T-helper 9 cell (primary cell): ENCODE measurements around the gene PAQR7.
A peak's percentile ranks its signal among the peaks of the same experiment; 100 is the strongest.
"Not testable (repeated sequence)": the region's sequence is repeated elsewhere in the genome, so short reads cannot be mapped to it uniquely, and the experiment has no call there.

Source experiments
- DNase-seq: peaks from one replicate; pipeline ENCODE4 v3.0.0-alpha.2; 2020

The PAQR7 gene

DNA sequence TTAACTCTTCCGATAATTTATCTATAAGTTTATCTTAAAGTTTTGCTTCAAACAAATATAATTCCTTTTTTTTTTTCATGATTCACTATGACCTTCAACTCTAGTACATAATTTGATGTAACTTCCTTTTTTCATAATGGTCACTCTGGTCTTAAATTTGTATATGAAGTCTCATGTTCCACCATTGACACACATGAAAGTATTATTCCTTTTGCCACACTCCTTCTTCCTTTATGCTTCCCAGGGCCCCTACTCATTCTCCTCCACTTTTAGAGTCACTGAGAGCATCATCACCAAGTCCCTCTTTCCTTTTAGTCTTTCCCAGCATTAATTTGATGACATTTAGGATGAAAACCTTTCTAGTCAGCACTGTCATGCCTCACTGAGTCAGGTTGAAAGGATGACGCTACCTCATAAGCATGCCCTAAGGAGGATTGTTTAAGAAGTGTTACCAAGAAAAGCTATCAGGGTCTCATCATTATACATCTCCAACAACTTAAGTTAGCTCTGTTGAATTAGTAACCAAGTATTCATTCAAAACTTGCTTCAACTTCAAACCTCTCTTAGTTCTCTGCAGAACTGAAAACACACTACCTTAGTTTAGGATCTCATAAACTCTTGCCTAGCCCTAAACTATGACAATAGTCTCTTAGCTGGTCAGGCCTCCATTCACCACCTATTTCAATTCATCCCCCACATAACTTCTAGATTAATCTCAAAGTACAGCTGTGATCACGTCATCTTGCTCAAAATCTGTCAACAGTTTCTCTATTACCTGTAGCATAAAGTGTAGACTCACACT is 30.8 kb downstream of the PAQR7 start:
- no peak for DNase-seq

DNA sequence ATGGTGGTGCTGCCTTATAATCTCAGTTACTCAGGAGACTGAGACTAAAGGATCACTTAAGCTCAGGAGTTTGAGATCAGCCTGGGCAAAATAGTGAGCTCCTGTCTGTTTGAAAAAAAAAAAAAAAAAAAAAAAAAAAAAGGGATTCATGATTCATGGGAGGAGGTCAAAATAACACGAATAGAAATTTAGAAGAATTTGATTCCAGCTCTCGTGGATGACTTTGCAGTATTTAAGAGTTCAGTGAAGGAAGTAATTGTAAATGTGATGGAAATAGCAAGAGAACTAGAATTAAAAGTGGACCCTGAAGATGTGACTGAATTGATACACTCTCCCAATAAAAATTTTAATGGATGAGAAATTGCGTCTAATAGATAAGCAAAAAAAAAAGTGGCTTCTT is 32.0 kb downstream of the PAQR7 start:
- no peak for DNase-seq

DNA sequence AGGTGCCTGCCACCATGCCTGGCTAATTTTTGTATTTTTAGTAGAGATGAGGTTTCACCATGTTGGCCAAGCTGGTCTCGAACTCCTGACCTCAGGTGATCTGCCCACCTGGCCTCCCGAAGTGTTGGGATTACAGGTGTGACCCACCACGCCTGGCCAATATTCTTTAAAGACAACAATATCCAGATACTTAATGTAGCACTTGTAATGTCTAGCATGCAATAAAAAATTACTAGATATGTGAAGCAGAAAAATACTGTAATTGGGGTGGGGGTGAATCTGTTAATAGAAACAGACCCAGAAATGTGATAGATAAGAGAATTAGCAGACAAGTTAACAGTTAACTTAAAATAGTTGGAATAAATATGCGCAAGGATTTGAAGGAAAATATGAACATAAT is 35.7 kb downstream of the PAQR7 start:
- DNase-seq = not testable (repeated sequence)

DNA sequence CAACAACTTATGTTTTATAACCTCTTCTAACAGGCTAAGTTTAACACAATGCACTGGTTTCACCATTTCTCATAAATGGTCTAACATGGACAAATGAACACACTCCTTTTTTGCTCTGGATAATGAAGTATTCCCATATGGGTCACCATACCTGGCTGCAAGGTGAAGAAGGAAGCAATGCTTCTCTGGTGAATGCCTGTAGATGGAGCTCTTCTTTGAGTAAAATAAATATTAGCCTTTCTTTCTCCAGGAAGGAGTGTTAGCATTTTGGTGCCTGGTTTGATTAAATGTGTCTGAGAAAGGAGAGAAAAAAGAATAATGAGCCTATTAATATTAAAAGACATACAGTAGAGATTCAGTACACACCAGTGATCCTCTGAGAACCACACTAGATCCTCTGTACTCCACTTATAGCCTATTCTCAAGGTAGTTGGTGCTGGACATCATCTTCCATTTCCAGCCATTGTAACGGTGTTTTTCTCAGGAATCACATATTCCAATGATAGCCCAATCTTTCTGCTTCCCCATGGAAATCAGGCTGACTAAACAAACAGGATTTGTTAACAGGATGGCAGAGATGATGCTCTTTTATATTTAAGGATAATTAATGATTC is 38.1 kb downstream of the PAQR7 start:
- DNase-seq = no peak

DNA sequence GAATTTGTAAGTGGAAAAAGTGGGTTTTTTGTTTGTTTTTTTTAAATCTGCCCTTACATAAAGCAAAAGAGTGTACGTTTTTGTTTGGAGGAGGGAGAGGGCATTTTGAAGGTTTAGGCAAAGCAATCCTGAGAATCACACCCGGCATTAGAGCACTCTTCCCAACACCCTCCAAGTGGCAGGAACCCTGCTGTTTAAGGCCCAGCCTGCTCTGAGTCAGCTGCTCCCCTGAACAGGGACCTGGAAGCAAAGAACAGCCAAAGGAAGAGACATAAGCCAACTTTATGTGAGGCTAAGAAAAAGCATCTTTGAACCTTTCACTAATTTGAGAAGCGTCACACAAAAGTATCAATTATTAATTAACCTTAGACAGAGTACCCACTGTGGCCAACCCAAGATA is 38.8 kb downstream of the PAQR7 start:
- DNase-seq = no peak

DNA sequence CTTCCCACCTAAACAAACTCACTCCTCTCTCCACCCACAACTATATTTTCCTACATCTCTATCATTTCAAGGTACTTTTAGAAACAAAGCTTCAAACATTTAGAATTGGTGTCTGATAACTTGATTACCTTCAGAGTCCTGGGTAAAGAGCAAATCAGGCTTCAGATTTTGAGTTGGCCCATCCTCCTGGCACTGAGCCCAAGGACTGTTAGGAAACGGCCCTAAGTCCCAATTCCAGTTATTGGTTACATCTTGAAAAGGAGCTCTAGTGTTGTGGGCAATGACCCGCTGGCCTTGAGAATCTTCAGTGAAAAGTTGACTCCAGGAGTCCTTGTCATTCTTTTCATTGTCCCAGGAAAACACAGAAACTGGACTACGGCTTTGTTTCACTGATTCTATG is 40.6 kb downstream of the PAQR7 start:
- DNase-seq = no peak

DNA sequence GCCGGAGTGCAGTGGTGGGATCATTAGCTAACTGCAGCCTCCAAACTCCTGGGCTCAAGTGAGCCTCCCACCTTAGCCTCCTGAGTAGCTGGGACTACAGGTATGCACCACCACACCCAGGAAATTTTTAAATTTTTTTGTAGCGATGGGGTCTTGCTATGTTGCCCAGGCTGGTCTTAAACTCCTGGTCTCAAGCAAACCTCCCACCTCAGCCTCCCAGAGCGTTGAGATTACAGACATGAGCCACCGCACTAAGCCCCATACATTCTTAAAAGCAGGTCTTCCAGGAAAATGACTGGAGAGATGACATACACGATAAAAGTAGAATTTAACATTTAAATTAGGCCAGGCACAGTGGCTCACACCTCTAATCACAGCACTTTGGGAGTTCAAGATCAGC is 42.4 kb downstream of the PAQR7 start:
- no peak for DNase-seq

DNA sequence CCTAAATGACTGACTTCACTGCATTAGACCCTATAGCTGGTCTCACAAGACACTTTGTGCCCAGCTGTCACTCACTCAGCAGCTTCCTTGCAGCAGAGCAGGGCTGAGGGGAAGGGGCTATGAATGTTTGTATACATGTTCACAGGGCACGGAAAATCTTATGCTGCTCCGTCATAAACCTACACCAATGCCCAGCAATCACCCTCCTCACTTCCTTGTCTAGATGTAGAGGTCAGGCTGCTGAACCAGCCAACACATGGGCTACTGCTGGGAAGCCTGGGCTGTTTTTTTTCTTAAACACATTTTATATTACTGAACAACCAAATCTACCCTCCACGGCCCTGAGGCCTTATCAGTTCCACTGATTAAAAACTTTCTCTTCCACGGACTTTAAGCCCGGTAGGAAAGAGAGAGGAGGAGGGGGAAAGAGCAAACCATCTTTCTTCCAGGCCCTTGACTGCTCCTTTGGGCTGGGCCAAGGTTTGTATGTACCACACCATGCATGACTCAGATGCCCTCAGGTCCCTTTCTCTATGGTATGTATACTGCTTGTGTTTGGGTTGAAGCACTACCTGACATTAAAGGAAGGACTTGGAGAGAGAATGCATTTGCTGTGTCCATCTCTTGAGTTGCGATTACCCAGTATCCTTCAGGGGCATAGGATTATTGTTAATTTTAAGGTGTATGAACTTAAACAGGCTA is 43.0 kb downstream of the PAQR7 start:
- DNase-seq = no peak

DNA sequence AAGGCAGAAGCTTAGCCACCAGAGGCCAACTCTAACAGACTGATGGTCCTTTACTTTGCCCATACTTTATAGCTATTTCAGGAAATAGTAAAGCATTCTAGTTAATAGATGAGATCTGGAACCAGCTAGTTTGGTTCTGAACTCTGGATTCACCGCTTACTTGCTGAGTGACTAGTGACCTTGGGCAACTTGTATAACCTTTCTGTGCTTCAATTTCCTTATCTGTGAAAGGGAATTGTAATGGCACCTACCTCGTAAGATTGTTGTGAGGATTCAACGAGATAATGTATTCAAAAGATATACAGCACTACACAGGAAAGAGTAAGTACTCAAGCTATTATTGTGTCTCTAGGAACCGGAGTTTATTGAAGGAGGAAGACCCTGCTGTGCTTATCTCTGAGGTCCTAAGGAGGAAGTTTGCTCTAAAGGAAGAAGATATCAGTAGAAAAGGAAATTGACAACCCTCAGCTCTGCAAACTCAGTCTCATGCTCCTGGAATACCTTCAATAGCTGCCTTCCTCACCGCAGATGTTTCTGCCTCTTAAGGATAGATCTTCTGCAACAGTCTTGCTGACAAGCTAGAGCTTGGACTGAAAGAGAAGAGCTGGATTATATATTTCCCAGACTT is 43.8 kb downstream of the PAQR7 start:
- DNase-seq = no peak

DNA sequence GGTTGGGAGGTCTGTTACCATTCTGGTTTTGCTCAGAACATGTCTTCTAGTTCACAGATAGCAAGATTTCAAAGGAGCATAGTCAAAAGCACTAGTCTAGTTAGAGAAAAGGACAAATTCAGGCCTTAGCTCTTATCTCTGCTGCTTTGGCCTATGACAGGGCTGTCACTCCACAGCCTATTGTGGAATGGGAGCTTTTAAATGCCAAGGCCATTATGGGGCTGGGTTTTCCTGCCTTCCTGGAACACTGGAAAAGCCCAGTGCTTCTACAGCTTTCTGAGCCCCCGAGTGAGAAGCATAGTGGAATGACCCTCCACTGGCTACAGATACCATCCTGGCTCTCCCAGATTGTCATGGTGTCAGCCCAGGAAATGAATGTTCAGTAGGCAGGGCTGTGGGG is 46.5 kb downstream of the PAQR7 start:
- DNase-seq = no peak

DNA sequence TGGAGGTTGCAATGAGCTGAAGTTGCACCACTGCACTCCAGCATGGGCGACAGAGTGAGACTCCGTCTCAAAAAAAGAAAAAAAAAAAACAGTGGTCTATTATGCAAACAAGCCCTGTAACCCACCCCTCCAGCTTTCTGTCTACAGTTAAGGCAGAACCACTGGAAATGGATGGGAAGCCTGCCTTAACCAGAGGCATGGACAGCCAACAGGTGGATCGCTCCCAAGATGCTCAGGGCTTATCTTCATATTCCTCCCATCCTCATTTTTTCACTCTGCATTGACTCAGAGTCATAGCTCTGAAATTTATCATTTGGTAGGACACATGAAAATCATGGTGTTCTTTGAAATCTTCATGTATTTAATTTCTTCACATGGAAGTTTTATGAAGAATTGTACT is 47.0 kb downstream of the PAQR7 start:
- no peak for DNase-seq

DNA sequence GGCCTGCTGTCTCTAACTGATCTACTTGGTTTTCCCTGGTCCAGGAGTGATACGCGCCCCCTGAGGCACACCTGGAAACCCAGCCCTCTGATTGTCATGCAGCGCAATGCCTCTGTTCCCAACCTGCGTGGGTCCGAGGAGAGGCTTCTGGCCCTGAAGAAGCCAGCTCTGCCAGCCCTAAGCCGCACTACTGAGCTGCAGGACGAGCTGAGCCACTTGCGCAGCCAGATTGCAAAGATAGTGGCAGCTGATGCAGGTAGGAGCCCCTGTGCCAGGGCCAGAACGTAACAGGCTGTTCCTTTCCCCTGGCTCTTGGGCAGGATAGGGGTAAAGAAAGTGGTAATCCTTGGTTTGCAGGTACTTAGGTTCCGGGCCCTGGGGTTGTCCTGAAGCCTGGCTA is 48.9 kb downstream of the PAQR7 start:
- DNase-seq = no peak

DNA sequence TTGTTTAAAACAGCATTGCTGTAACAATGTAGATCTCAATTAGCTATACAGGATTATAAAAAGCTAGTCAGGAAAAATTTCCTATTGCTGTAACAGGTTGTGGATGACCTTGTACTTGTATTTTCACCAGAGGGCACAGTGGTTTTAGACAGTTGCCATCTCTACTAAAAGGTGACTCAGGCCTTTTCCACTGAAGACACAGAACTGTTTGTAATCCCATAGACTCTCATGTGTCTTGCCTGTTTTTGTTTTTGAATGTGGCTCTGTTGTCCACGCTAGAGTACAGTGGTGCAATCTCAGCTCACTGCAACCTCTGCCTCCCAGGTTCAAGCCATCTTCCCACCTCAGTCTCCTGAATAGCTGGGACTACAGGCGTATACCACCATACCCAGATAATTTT is 49.9 kb downstream of the PAQR7 start:
- DNase-seq = no peak

DNA sequence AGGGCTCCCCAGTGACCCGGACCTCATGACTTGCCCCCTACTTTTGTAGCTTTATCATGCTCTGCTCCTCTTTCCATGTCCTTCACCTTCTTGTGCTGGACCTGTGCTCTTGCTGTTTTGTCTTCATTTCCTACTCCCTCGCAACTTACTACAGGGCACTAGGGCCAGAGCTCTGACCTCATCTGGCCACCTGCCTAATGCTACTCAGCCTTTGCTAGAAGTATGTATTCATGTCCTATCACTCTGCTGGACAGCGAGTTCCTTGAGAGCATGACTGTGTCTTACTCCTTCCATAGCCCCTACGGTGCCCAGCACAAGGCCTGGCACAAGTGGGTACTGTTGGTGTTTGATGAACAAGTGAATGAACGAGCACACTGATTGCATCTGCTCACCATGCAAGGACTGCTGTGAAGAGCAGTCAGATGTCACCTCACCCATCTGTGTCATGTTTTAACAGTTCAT is 53.8 kb downstream of the PAQR7 start:
- no peak for DNase-seq

DNA sequence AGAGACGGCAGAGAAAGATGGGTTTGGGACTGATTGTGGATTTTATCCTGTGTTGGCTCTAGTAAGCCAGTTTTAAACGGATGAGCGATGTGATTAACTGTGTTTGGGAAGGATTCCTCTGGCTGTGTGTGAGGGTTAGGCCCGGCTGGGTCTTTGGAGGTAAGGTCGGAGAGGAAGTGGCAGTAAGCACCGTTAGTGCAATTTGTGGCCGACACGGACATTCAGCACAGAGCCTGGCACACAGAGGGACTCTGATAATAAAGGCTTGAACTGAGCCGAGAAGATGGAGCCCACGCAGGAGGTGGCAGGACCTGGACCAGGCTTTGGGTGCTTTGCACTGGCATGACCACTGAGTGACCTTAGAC is 54.4 kb downstream of the PAQR7 start:
- DNase-seq = no peak

DNA sequence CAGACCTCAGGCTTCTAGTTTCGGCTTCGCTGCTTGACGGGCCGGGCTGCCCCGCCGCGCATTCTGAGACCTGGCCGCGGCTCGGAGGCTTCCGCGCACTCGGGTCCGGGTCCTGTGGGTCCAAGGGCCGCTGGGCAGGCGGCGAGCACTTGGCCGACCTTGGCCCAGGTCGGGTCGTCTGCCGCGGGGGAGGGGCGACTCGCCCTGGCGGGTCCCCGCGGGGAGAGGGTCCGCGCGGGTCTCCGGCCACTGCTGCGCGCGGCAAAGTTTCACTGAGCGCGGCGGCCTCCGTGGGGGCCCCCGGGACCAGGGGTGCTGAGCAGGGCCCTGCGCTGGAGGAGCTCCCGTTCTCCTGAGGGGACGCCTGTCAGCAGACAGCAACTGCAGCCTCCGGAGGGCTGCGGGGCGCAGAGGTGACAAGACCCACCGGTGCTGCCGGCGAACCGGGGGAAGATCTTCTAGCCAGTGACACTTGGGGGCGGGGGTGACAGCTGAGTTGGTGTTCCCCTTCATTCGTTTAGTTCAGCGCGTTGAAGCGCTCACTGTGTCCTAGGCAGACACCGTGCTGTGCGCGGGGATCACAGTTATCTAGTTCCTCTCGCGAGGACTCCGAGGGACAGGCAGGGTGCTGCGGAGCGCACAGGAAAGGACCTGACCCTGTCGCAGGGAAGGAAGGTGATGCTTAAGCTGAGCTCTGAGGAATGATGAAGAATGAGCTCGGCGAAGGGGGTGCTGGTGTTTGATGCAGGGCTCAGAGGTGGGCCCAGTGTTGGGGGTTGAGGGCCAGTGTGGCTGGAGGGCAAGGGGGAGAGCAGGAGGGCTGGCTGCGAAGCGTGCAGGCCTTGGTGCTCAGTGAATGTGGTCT is 55.0 kb downstream of the PAQR7 start:
- DNase-seq = peak; percentile 51

DNA sequence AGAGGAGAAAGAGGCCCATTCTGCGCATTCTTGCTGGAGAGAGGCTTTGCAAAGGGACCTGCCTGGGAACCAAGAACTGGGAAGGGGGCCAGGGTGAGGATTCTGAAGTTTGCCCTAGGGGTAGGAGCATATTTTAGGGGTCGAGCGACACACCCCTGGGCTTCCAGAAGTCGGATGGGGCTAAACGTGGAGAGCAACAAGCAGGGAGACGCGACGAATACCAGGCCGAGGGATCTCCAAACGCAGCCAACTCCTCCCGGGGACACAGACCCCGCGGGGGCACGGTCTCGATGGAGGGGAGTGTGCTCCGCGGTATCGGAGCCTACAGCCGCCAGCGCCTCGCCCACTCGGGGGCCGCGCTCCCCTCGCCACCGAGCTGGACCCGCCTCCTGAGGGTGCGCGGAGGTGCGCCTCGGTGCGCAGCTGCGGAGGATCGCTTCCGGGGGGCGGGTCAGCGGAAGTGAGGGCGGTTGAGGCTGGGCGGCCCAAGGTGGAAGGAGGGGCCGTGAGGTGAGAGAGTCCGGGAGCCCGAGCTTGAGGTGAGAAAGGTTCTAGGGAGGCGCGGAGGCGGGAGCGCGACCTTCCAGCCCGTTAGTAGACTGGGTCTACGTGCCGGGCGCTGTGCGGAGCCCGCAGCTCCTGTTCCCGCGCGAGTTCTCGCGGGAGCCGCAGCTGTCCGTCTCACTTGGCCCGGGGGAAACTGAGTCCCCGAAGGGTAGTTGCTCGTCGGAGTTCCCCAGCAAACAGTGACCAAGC is 55.8 kb downstream of the PAQR7 start, which contains the start of gene MTFR1L:
Gene MTFR1L (plus strand): TSS at position 464 of the 756 bp plus-strand sequence. CDS start 3,151 bp downstream, outside the sequence.
- peak; percentile 91 for DNase-seq

DNA sequence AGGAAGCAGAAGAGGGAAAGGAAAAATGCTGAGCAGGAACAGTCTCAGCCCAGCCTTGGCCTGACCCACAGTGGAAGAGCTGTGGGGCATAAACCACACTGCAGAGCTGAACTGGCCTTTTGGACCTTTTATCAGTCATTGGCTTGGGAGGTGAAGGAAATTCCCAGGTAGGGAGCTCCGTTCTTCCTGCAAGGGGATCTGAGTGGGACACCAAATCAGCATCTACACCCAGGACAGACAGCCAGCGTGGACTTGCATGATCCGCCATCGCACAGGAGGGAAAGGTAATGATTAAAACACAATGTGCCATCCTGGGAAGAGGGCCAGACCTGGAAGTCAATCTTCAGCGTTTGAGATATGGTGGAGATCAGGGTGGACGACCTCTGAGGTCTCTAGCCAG is 56.9 kb downstream of the PAQR7 start:
- DNase-seq = no peak

DNA sequence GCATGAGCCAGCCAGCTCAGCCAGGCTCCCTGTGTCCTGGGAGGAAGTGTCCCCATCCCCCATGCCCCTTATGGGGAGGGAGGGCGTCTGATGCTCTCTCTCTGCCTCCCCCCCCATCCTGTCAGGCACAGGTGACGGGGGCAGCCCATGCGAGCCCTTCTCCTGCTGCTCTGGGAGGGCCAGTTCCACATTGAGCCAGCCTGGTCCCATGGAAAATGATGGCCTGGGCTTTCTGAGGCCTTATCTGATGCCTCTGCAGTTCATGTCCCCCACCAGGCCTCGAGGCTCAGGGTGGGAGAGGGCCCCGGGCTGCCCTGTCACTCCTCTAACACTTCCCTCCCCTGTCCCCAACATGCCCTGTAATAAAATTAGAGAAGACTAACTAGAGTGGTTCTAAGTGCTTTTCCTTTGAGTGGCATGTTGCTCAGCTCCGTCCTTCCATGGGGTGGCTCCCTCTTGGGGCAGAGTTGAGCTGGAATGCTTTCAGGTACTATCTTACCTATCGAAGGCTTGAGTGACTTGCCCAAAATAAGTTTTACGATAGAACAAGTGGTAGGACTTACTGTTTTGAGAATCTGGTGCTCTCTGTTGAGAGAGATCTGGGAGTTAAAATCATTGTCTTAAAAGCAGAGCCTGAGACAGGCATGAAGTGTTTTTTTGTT is 57.5 kb downstream of the PAQR7 start:
- no peak for DNase-seq

DNA sequence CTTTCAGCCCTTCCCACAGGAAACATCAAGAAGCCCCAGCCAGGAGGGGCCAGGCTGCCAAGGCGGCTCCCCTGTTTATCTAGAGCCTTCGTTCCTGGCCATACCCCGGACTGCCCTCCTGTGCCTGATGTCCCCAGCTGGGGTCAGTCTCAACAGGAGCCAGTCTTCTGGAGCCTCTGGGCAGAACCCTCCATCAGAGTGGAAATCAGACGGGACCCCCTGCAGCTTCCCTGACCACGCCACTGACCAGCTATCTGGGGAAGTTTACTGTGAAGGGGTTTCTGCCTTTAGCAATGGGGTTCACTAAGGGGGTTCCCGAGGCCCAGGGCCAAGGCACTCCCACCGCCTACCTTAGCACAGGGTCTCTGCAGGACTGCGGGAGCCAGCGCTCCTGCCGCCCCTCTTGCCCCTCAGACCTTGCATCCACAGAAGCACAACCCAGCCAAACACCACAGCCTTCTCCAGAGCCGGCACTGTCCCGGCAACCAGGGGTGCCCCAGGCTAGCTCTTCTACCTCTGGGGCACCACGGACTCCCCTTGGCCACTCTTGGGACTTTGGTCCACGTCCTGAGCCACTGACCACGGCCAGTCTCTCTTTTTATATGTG is 59.3 kb downstream of the PAQR7 start:
- DNase-seq = no peak
